Breast epithelium (tissue), 4 donors: ENCODE measurements around the gene ATRAID. TPM values are rescaled to one million over a fixed set of nuclear protein-coding genes. Genes with fewer than 3 reads are reported as not detected.

Experiments used
- DNase-seq, 2 donors: peaks; one replicate each; pipeline ENCODE4 v3.0.0-alpha.2; 2019; ENCODE audit warnings: low spot score in 2 of 2
- H3K27ac ChIP-seq, 2 donors: fragments of 200-600 bp; sonication (generic) in 1 of 2; one replicate each; pipeline ENCODE4 v1.5.1; 2016 to 2019; ENCODE audit warnings: mild to moderate bottlenecking in 1 of 2
- H3K27me3 ChIP-seq, 2 donors: fragments of 200-600 bp; sonication (generic) in 1 of 2; one replicate each; pipeline versions ENCODE4 v1.5.1 to v1.6.0; 2017 to 2019; ENCODE audit warnings: control low read depth in 1 of 2, mild to moderate bottlenecking in 1 of 2
- H3K36me3 ChIP-seq: fragments of 200-600 bp; one replicate; pipeline ENCODE4 v1.5.1; 2019
- H3K4me1 ChIP-seq, 2 donors: fragments of 200-600 bp; sonication (generic); one replicate each; pipeline ENCODE4 v1.5.1; 2016 to 2019; ENCODE audit warnings: control low read depth in 1 of 2
- H3K4me3 ChIP-seq, 3 donors: fragments of 200-600 bp; sonication (generic); 1 replicate in 2 of 3; 2 replicates in 1 of 3; pipeline ENCODE4 v1.5.1; 2016 to 2019; ENCODE audit warnings: mild to moderate bottlenecking in 3 of 3, moderate library complexity in 2 of 3
- H3K9me3 ChIP-seq, 2 donors: fragments of 200-600 bp; sonication (generic) in 1 of 2; one replicate each; pipeline ENCODE4 v1.5.1; 2016 to 2019; ENCODE audit warnings: control low read depth in 1 of 2
- POLR2A ChIP-seq: fragments of 450-650 bp; IDR thresholded peaks from one replicate; pipeline ENCODE4 v1.6.1; 2016; ENCODE audit warnings: antibody characterized with exemption, mild to moderate bottlenecking, moderate library complexity
- POLR2AphosphoS5 ChIP-seq, 3 donors: sonication (generic); formaldehyde crosslinking; IDR thresholded peaks; one replicate each; pipeline ENCODE4 v1.6.1; 2017; ENCODE audit warnings: antibody characterized with exemption in 3 of 3
- intact Hi-C: fragments of 100-400 bp; cut with DNase I; formaldehyde crosslinking; loops from one replicate; pipeline ENCODE4 v1.15.1; 2023; ENCODE audit warnings: low total_unique reads
- total RNA-seq, 3 donors: library from RNA; depleted of rRNA; stranded (reverse); fragments of >200 nt; gene quantifications; one replicate each; pipeline ENCODE4 v1.1.0, GENCODE V29; 2016
- TF ChIP-seq, protein P1 (sequence below), 3 donors: fragments of 450-650 bp; IDR thresholded peaks; one replicate each; pipeline ENCODE4 v1.5.1; 2016 to 2017; ENCODE audit warnings: antibody characterized with exemption in 3 of 3, mild to moderate bottlenecking in 3 of 3, moderate library complexity in 3 of 3

Gene ATRAID
- total RNA-seq, 3 donors from 2014 or later = 146 to 243 (median 177) TPM

GRCh38 chr2:27251766-27252165, 39.9 kb downstream of the ATRAID start:
- Histone ChIP-seq H3K27ac (no peak overlapping the region), H3K27me3 (peaks cover 0 to 28% of the 10 kb centered on the region in 2 donors), H3K4me3 (no peak overlapping the region), H3K4me1 (no peaks in the 10 kb centered on the region), H3K9me3 (no peaks in the 10 kb centered on the region), H3K36me3 (no peaks in the 10 kb centered on the region)
- intact Hi-C loops = no loop called here
- no peak for TF ChIP-seq POLR2A
- TF ChIP-seq, protein P1, sequence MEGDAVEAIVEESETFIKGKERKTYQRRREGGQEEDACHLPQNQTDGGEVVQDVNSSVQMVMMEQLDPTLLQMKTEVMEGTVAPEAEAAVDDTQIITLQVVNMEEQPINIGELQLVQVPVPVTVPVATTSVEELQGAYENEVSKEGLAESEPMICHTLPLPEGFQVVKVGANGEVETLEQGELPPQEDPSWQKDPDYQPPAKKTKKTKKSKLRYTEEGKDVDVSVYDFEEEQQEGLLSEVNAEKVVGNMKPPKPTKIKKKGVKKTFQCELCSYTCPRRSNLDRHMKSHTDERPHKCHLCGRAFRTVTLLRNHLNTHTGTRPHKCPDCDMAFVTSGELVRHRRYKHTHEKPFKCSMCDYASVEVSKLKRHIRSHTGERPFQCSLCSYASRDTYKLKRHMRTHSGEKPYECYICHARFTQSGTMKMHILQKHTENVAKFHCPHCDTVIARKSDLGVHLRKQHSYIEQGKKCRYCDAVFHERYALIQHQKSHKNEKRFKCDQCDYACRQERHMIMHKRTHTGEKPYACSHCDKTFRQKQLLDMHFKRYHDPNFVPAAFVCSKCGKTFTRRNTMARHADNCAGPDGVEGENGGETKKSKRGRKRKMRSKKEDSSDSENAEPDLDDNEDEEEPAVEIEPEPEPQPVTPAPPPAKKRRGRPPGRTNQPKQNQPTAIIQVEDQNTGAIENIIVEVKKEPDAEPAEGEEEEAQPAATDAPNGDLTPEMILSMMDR (IDR thresholded peaks at IDR 0.05) = no peak
- TF ChIP-seq POLR2AphosphoS5 (IDR thresholded peaks at IDR 0.05) = no peak
- no peak for DNase-seq

DNA sequence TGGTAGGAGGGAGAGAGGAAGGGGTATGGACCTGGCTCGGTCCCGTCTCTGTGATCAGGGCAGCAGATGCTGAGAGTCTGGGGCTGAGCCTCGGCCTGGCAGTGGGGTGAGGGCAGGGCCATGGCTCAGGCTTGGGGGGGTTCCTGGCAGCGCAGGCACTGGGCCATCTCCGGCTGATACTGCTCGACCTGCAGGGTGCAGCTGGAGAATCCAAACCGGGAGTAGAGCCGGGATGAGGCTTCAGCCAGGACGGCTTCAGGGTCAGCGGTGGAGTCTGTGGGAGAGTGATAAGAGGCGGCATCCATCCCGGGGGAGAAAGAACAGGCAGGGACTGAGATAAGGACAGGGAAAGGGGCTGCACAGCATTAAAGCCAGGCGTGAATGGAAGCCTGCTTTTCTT, 43.3 kb downstream of the ATRAID start:
- TF ChIP-seq POLR2A = no peak
- TF ChIP-seq, protein P1 (IDR thresholded peaks at IDR 0.05) = no peak
- no peak for TF ChIP-seq POLR2AphosphoS5 (IDR thresholded peaks at IDR 0.05)
- Histone ChIP-seq H3K9me3 (no peaks in the 10 kb centered on the region), H3K4me1 (no peaks in the 10 kb centered on the region), H3K36me3 (no peaks in the 10 kb centered on the region), H3K4me3 (no peak overlapping the region), H3K27ac (no peak overlapping the region), H3K27me3 (peaks cover 0 to 56% of the 10 kb centered on the region in 2 donors)
- intact Hi-C loops = no loop called here
- no peak for DNase-seq

DNA sequence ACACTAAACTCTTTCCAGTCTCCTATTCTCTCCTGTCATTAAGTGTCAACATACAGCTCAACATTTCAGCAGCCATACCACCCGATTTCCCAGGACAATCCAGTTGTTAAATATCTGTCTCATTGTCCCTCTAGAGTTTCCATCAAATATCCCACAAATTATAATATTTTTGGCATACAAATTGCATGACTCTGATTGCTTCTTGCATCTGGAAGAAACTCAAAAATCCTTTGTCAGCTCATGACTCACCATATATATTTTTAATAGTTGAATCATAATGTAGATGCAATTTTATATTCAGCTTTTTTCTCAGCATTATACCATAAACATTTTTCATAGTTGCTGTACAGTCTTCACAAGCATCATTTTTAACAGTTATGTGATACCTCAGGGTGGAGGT, 43.8 kb downstream of the ATRAID start:
- intact Hi-C loops = no loop called here
- peaks cover 0 to 56% of the 10 kb centered on the region in 2 donors for H3K27me3 ChIP-seq
- no peaks in the 10 kb centered on the region for H3K36me3 ChIP-seq
- H3K9me3 ChIP-seq = no peaks in the 10 kb centered on the region
- H3K4me1 ChIP-seq = no peaks in the 10 kb centered on the region
- no peak overlapping the region for H3K4me3 ChIP-seq
- H3K27ac ChIP-seq = no peak overlapping the region
- TF ChIP-seq POLR2AphosphoS5 (IDR thresholded peaks at IDR 0.05) (no peak), POLR2A (no peak)
- TF ChIP-seq, protein P1 (IDR thresholded peaks at IDR 0.05) = no peak
- DNase-seq = no peak

DNA sequence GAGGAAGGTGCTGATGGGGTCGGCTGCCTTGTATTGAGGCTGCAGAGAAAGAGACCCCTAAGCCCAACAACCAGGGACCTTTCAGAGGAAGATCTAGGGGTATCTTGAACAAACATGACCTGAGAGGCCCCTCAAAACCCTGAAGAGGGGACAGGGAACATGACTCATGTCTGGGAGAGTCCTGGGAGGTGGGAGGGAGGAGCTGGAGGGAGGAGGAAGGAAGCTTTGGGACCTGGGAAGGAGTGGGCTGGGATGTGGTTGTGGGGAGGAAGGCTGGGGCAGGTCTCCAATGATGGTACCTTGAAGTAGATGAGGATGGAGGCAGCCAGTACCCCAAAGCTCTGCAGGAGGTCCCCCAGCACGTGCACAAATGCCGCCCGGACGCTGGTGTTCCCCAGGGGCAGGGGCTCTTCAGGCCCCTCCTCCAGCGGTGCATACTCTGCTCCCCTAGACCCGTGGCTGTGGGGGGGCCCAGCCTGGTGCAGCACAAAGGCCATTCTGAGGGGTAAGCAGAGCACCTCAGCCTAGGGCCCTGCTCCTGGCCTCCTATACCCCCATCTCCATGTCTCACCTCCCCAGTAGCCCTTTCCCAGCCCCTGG, 45.1 kb downstream of the ATRAID start:
- intact Hi-C loops = no loop called here
- H3K4me3 ChIP-seq = no peak overlapping the region
- H3K27ac ChIP-seq = no peak overlapping the region
- TF ChIP-seq POLR2A (no peak), POLR2AphosphoS5 (IDR thresholded peaks at IDR 0.05) (no peak)
- TF ChIP-seq, protein P1 (IDR thresholded peaks at IDR 0.05) = no peak
- no peaks in the 10 kb centered on the region for H3K36me3 ChIP-seq
- H3K9me3 ChIP-seq = no peaks in the 10 kb centered on the region
- peaks cover 2 to 63% of the 10 kb centered on the region in 2 donors for H3K27me3 ChIP-seq
- no peak for DNase-seq
- peaks cover 0 to 2% of the 10 kb centered on the region in 2 donors for H3K4me1 ChIP-seq

GRCh38 chr2:27258051-27258450, 46.2 kb downstream of the ATRAID start:
- TF ChIP-seq POLR2AphosphoS5 (IDR thresholded peaks at IDR 0.05) = no peak
- TF ChIP-seq, protein P1 (IDR thresholded peaks at IDR 0.05) = no peak
- TF ChIP-seq POLR2A = no peak
- Histone ChIP-seq H3K27ac (no peak overlapping the region), H3K36me3 (no peaks in the 10 kb centered on the region), H3K4me3 (no peak overlapping the region), H3K4me1 (peaks cover 1 to 13% of the 10 kb centered on the region in 2 donors), H3K27me3 (peaks cover 11 to 74% of the 10 kb centered on the region in 2 donors), H3K9me3 (no peaks in the 10 kb centered on the region)
- DNase-seq = no peak
- intact Hi-C loops = no loop called here
